ENCODE data around the gene COL17A1.

Gene COL17A1

GRCh38 chr10:104076743-104077160 is 8.9 kb downstream of the COL17A1 start:
- H3K4me3 ChIP-seq (ENCODE audit: low read length) = no peak overlapping the region
- H3K27ac ChIP-seq (ENCODE audit: low read length) = no peak overlapping the region
- H3K4me1 ChIP-seq (ENCODE audit: control insufficient read depth, insufficient read depth, low read length) = peaks cover 7% of the 10 kb centered on the region
- WGBS (ENCODE audit: insufficient coverage, insufficient read length) = no CpG with 5 or more reads among the region's 3 CpGs
- H3K9me3 ChIP-seq (ENCODE audit: control insufficient read depth, insufficient read depth, low read length) = no peaks in the 10 kb centered on the region
- no peaks in the 10 kb centered on the region for H3K36me3 ChIP-seq (ENCODE audit: control insufficient read depth, insufficient read depth, low read length)
- H3K27me3 ChIP-seq (ENCODE audit: control insufficient read depth, insufficient read depth, low read length) = no peaks in the 10 kb centered on the region
- DNase-seq (ENCODE audit: low read depth, low spot score) = no peak

- WGBS (ENCODE audit: insufficient coverage, insufficient read length) = no CpG with 5 or more reads among the region's 6 CpGs
- Histone ChIP-seq H3K27me3 (ENCODE audit: control insufficient read depth, insufficient read depth, low read length) (no peaks in the 10 kb centered on the region), H3K27ac (ENCODE audit: low read length) (no peak overlapping the region), H3K9me3 (ENCODE audit: control insufficient read depth, insufficient read depth, low read length) (no peaks in the 10 kb centered on the region), H3K36me3 (ENCODE audit: control insufficient read depth, insufficient read depth, low read length) (no peaks in the 10 kb centered on the region), H3K4me1 (ENCODE audit: control insufficient read depth, insufficient read depth, low read length) (peaks cover 7% of the 10 kb centered on the region), H3K4me3 (ENCODE audit: low read length) (no peak overlapping the region)
- DNase-seq (ENCODE audit: low read depth, low spot score) = no peak
Observed at GRCh38 chr10:104074505-104074904, 11.2 kb downstream of the COL17A1 start.

GRCh38 chr10:104072786-104073185 is 12.9 kb downstream of the COL17A1 start:
- H3K4me3 ChIP-seq (ENCODE audit: low read length) = no peak overlapping the region
- H3K9me3 ChIP-seq (ENCODE audit: control insufficient read depth, insufficient read depth, low read length) = no peaks in the 10 kb centered on the region
- no peak overlapping the region for H3K27ac ChIP-seq (ENCODE audit: low read length)
- no CpG with 5 or more reads among the region's 5 CpGs for WGBS (ENCODE audit: insufficient coverage, insufficient read length)
- H3K36me3 ChIP-seq (ENCODE audit: control insufficient read depth, insufficient read depth, low read length) = no peaks in the 10 kb centered on the region
- peaks cover 6% of the 10 kb centered on the region for H3K4me1 ChIP-seq (ENCODE audit: control insufficient read depth, insufficient read depth, low read length)
- no peak for DNase-seq (ENCODE audit: low read depth, low spot score)
- no peaks in the 10 kb centered on the region for H3K27me3 ChIP-seq (ENCODE audit: control insufficient read depth, insufficient read depth, low read length)

GRCh38 chr10:104069613-104070012 is 16.1 kb downstream of the COL17A1 start:
- Histone ChIP-seq H3K36me3 (ENCODE audit: control insufficient read depth, insufficient read depth, low read length) (no peaks in the 10 kb centered on the region), H3K9me3 (ENCODE audit: control insufficient read depth, insufficient read depth, low read length) (no peaks in the 10 kb centered on the region), H3K4me3 (ENCODE audit: low read length) (no peak overlapping the region), H3K4me1 (ENCODE audit: control insufficient read depth, insufficient read depth, low read length) (no peaks in the 10 kb centered on the region), H3K27ac (ENCODE audit: low read length) (no peak overlapping the region), H3K27me3 (ENCODE audit: control insufficient read depth, insufficient read depth, low read length) (no peaks in the 10 kb centered on the region)
- WGBS (ENCODE audit: insufficient coverage, insufficient read length) = no CpG with 5 or more reads among the region's 6 CpGs
- DNase-seq (ENCODE audit: low read depth, low spot score) = no peak

GRCh38 chr10:104067525-104067924 is 18.2 kb downstream of the COL17A1 start:
- no peak overlapping the region for H3K4me3 ChIP-seq (ENCODE audit: low read length)
- WGBS (ENCODE audit: insufficient coverage, insufficient read length) = 100% methylated on average over 1 of the region's 12 CpGs
- no peaks in the 10 kb centered on the region for H3K36me3 ChIP-seq (ENCODE audit: control insufficient read depth, insufficient read depth, low read length)
- H3K27me3 ChIP-seq (ENCODE audit: control insufficient read depth, insufficient read depth, low read length) = no peaks in the 10 kb centered on the region
- DNase-seq (ENCODE audit: low read depth, low spot score) = no peak
- H3K27ac ChIP-seq (ENCODE audit: low read length) = no peak overlapping the region
- no peaks in the 10 kb centered on the region for H3K9me3 ChIP-seq (ENCODE audit: control insufficient read depth, insufficient read depth, low read length)
- no peaks in the 10 kb centered on the region for H3K4me1 ChIP-seq (ENCODE audit: control insufficient read depth, insufficient read depth, low read length)

GRCh38 chr10:104066945-104067344 is 18.7 kb downstream of the COL17A1 start:
- no peak overlapping the region for H3K4me3 ChIP-seq (ENCODE audit: low read length)
- no CpG with 5 or more reads among the region's 7 CpGs for WGBS (ENCODE audit: insufficient coverage, insufficient read length)
- H3K4me1 ChIP-seq (ENCODE audit: control insufficient read depth, insufficient read depth, low read length) = no peaks in the 10 kb centered on the region

GRCh38 chr10:104065748-104066147 is 19.9 kb downstream of the COL17A1 start:
- Histone ChIP-seq H3K9me3 (ENCODE audit: control insufficient read depth, insufficient read depth, low read length) (no peaks in the 10 kb centered on the region), H3K4me3 (ENCODE audit: low read length) (no peak overlapping the region), H3K4me1 (ENCODE audit: control insufficient read depth, insufficient read depth, low read length) (no peaks in the 10 kb centered on the region), H3K27ac (ENCODE audit: low read length) (no peak overlapping the region), H3K27me3 (ENCODE audit: control insufficient read depth, insufficient read depth, low read length) (no peaks in the 10 kb centered on the region), H3K36me3 (ENCODE audit: control insufficient read depth, insufficient read depth, low read length) (no peaks in the 10 kb centered on the region)
- WGBS (ENCODE audit: insufficient coverage, insufficient read length) = no CpG with 5 or more reads among the region's 1 CpG
- no peak for DNase-seq (ENCODE audit: low read depth, low spot score)

More at GRCh38 chr10:104066945-104067344, 18.7 kb downstream of the COL17A1 start:
- H3K27me3 ChIP-seq (ENCODE audit: control insufficient read depth, insufficient read depth, low read length) = no peaks in the 10 kb centered on the region
- DNase-seq (ENCODE audit: low read depth, low spot score) = no peak
- H3K9me3 ChIP-seq (ENCODE audit: control insufficient read depth, insufficient read depth, low read length) = no peaks in the 10 kb centered on the region
- H3K36me3 ChIP-seq (ENCODE audit: control insufficient read depth, insufficient read depth, low read length) = no peaks in the 10 kb centered on the region
- H3K27ac ChIP-seq (ENCODE audit: low read length) = no peak overlapping the region

GRCh38 chr10:104061196-104061595 is 24.5 kb downstream of the COL17A1 start:
- Histone ChIP-seq H3K4me3 (ENCODE audit: low read length) (no peak overlapping the region), H3K9me3 (ENCODE audit: control insufficient read depth, insufficient read depth, low read length) (no peaks in the 10 kb centered on the region), H3K4me1 (ENCODE audit: control insufficient read depth, insufficient read depth, low read length) (peaks cover 1% of the 10 kb centered on the region; the same call in 1 of the 2 replicates), H3K27me3 (ENCODE audit: control insufficient read depth, insufficient read depth, low read length) (no peaks in the 10 kb centered on the region), H3K36me3 (ENCODE audit: control insufficient read depth, insufficient read depth, low read length) (no peaks in the 10 kb centered on the region), H3K27ac (ENCODE audit: low read length) (no peak overlapping the region)
- no CpG with 5 or more reads among the region's 6 CpGs for WGBS (ENCODE audit: insufficient coverage, insufficient read length)
- no peak for DNase-seq (ENCODE audit: low read depth, low spot score)

GRCh38 chr10:104059364-104059763 is 26.3 kb downstream of the COL17A1 start:
- H3K36me3 ChIP-seq (ENCODE audit: control insufficient read depth, insufficient read depth, low read length) = no peaks in the 10 kb centered on the region
- no peaks in the 10 kb centered on the region for H3K9me3 ChIP-seq (ENCODE audit: control insufficient read depth, insufficient read depth, low read length)
- no peaks in the 10 kb centered on the region for H3K27me3 ChIP-seq (ENCODE audit: control insufficient read depth, insufficient read depth, low read length)
- DNase-seq (ENCODE audit: low read depth, low spot score) = no peak
- no CpG with 5 or more reads among the region's 4 CpGs for WGBS (ENCODE audit: insufficient coverage, insufficient read length)
- H3K4me3 ChIP-seq (ENCODE audit: low read length) = no peak overlapping the region
- H3K27ac ChIP-seq (ENCODE audit: low read length) = no peak overlapping the region
- peaks cover 1% of the 10 kb centered on the region; the same call in 1 of the 2 replicates for H3K4me1 ChIP-seq (ENCODE audit: control insufficient read depth, insufficient read depth, low read length)

- WGBS (ENCODE audit: insufficient coverage, insufficient read length) = no CpG with 5 or more reads among the region's 6 CpGs
- Histone ChIP-seq H3K36me3 (ENCODE audit: control insufficient read depth, insufficient read depth, low read length) (no peaks in the 10 kb centered on the region), H3K4me1 (ENCODE audit: control insufficient read depth, insufficient read depth, low read length) (peaks cover 1% of the 10 kb centered on the region; the same call in 1 of the 2 replicates)
Observed at GRCh38 chr10:104057717-104058116, 28.0 kb downstream of the COL17A1 start.

GRCh38 chr10:104056619-104057273 is 28.9 kb downstream of the COL17A1 start:
- DNase-seq (ENCODE audit: low read depth, low spot score) = no peak
- Histone ChIP-seq H3K4me1 (ENCODE audit: control insufficient read depth, insufficient read depth, low read length) (peaks cover 1% of the 10 kb centered on the region; the same call in 1 of the 2 replicates), H3K4me3 (ENCODE audit: low read length) (no peak overlapping the region), H3K27ac (ENCODE audit: low read length) (no peak overlapping the region), H3K9me3 (ENCODE audit: control insufficient read depth, insufficient read depth, low read length) (no peaks in the 10 kb centered on the region), H3K36me3 (ENCODE audit: control insufficient read depth, insufficient read depth, low read length) (no peaks in the 10 kb centered on the region), H3K27me3 (ENCODE audit: control insufficient read depth, insufficient read depth, low read length) (no peaks in the 10 kb centered on the region)
- WGBS (ENCODE audit: insufficient coverage, insufficient read length) = no CpG with 5 or more reads among the region's 14 CpGs

More at GRCh38 chr10:104057717-104058116, 28.0 kb downstream of the COL17A1 start:
- Histone ChIP-seq H3K27me3 (ENCODE audit: control insufficient read depth, insufficient read depth, low read length) (no peaks in the 10 kb centered on the region), H3K4me3 (ENCODE audit: low read length) (no peak overlapping the region), H3K9me3 (ENCODE audit: control insufficient read depth, insufficient read depth, low read length) (no peaks in the 10 kb centered on the region), H3K27ac (ENCODE audit: low read length) (no peak overlapping the region)
- DNase-seq (ENCODE audit: low read depth, low spot score) = no peak

Data from iPS DF 6.9 (cell line).